HepG2 (cell line): Measurements from ENCODE around the gene S100A5. TPM values are rescaled to one million over a fixed set of nuclear protein-coding genes. Genes with fewer than 3 reads are reported as not detected.

Source experiments
- ATAC-seq: fragments of 200-7000 bp; cut with Tn5 transposase; 3 replicates; pipeline ENCODE4 v1.9.1; 2020; ENCODE audit warnings: mild to moderate bottlenecking, moderate library complexity
- BruUV-seq: library from RNA; stranded (reverse); fragments of 400-500 nt; replicated peaks from 2 replicates; lab custom pipeline; 2021; lab: Mats Ljungman, UMichigan
- CTCF ChIA-PET: fragments of 300-600 bp; formaldehyde crosslinking; extraction: SDS; loops from one replicate; lab custom pipeline; 2021; ENCODE audit warnings: low total read pairs, inconsistent platforms, low intra/inter-chr PET ratio; lab: Yijun Ruan, JAX
- POLR2A ChIA-PET: fragments of 350-600 bp; sonication (Branson Sonifier 250); formaldehyde crosslinking; loops from one replicate; lab custom pipeline; 2020; ENCODE audit warnings: antibody characterized with exemption, inconsistent platforms; lab: Yijun Ruan, JAX
- DNase-seq: peaks from one replicate; pipeline ENCODE4 v3.0.0-alpha.2; 2015; ENCODE audit warnings: low spot score
- FAIRE-seq: peaks from 3 replicates; lab custom pipeline; 2011; peaks lifted over from hg19 to GRCh38; lab: Jason Lieb, UNC
- H2AFZ ChIP-seq: one replicate; pipeline ENCODE4 v1.6.1; 2011; ENCODE audit warnings: low read length, inconsistent platforms
- H3K27ac ChIP-seq: fragments of 300-600 bp; 3 replicates; pipeline ENCODE4 v1.8.0; 2011; ENCODE audit warnings: mixed run types, mild to moderate bottlenecking, mixed read lengths, low read length, inconsistent platforms; ENCODE audit not compliant: insufficient read depth; ENCODE audit errors: extremely low read length
- H3K27me3 ChIP-seq, 2 experiments: fragments of 200-600 bp in 1 of 2; 2 replicates in 1 of 2; 3 replicates in 1 of 2; pipeline versions ENCODE4 v1.6.0 to v1.8.0; 2011; ENCODE audit warnings: low read length in 2 of 2, mild to moderate bottlenecking in 2 of 2, moderate library complexity in 2 of 2, inconsistent platforms in 1 of 2; ENCODE audit not compliant: insufficient read depth in 2 of 2, control insufficient read depth in 1 of 2
- H3K36me3 ChIP-seq, 2 experiments: fragments of 200-600 bp in 1 of 2; replicated peaks in 1 of 2; 2 replicates in 1 of 2; 3 replicates in 1 of 2; pipeline versions ENCODE4 v1.5.1 to v1.8.0; 2011; ENCODE audit warnings: low read length in 2 of 2, inconsistent platforms in 1 of 2; ENCODE audit not compliant: insufficient read depth in 2 of 2, control insufficient read depth in 1 of 2
- H3K4me1 ChIP-seq: 2 replicates; pipeline ENCODE4 v1.5.1; 2012; ENCODE audit warnings: low read length, inconsistent platforms; ENCODE audit not compliant: insufficient read depth
- H3K4me2 ChIP-seq: 2 replicates; pipeline ENCODE4 v1.6.0; 2011; ENCODE audit warnings: low read depth, low read length, inconsistent platforms
- H3K4me3 ChIP-seq, 3 experiments: fragments of 200-600 bp in 1 of 3; sonication (generic), shearing (Covaris generic) in 1 of 3; replicated peaks in 1 of 3; 2 replicates each; pipeline ENCODE4 v1.5.1; 2011 to 2016; ENCODE audit warnings: low read length in 3 of 3, inconsistent platforms in 2 of 3, low read depth in 2 of 3, mild to moderate bottlenecking in 2 of 3, control low read depth in 1 of 3, mixed read lengths in 1 of 3; ENCODE audit not compliant: insufficient read depth in 1 of 3
- H3K79me2 ChIP-seq: one replicate; pipeline ENCODE4 v1.6.1; 2011; ENCODE audit warnings: low read length, inconsistent platforms; ENCODE audit not compliant: insufficient read depth
- H3K9ac ChIP-seq: 2 replicates; pipeline ENCODE4 v1.6.0; 2011; ENCODE audit warnings: mild to moderate bottlenecking, low read depth, low read length, inconsistent platforms; ENCODE audit not compliant: insufficient read depth
- H3K9me3 ChIP-seq: 2 replicates; pipeline ENCODE4 v1.5.1; 2012; ENCODE audit warnings: mild to moderate bottlenecking, low read length
- H4K20me1 ChIP-seq: 2 replicates; pipeline ENCODE4 v1.6.0; 2011; ENCODE audit warnings: inconsistent platforms, mild to moderate bottlenecking, low read length, moderate library complexity; ENCODE audit not compliant: insufficient read depth
- CHD2 ChIP-seq: IDR thresholded peaks from 2 replicates; pipeline ENCODE4 v1.6.1; 2011; ENCODE audit warnings: low read depth, low read length, improper control_type of control experiment
- ETV5 ChIP-seq: IDR thresholded peaks from 2 replicates; pipeline ENCODE4 v1.6.1; 2018; ENCODE audit warnings: missing biosample characterization, missing genetic modification reagents, inconsistent platforms, borderline replicate concordance
- GTF2F1 ChIP-seq: fragments of 150-350 bp; IDR thresholded peaks from 2 replicates; pipeline ENCODE4 v1.6.1; 2014; ENCODE audit warnings: low read length
- HMGA1 ChIP-seq: sonication (generic); formaldehyde crosslinking; conservative IDR thresholded peaks from 2 replicates; pipeline ENCODE4 v1.4.0; 2020; ENCODE audit warnings: missing genetic modification reagents
- ZFP62 ChIP-seq: sonication (generic); formaldehyde crosslinking; IDR thresholded peaks from 2 replicates; pipeline ENCODE4 v1.4.0; 2020; ENCODE audit warnings: missing genetic modification reagents
- ZNF260 ChIP-seq: sonication (generic); formaldehyde crosslinking; IDR thresholded peaks from 2 replicates; pipeline ENCODE4 v1.4.0; 2020; ENCODE audit warnings: missing genetic modification reagents, low read depth, mild to moderate bottlenecking, borderline replicate concordance
- WGBS: methylation state at CpG from one replicate; pipeline ENCODE4 v1.1.6; 2017; ENCODE audit warnings: low lambda C conversion rate; 5-methylcytosine and 5-hydroxymethylcytosine counted together
- in situ Hi-C: cut with HindIII; loops from 2 replicates; pipeline ENCODE4 v1.10.0; 2017; ENCODE audit warnings: low pct_unique_long_range_greater_than_20kb; ENCODE audit not compliant: extremely low pct_ligation_motif_present
- intact Hi-C: fragments of 100-400 bp; cut with micrococcal nuclease; formaldehyde crosslinking; loops from one replicate; pipeline ENCODE4 v1.10.0; 2022; ENCODE audit not compliant: unreplicated experiment
- polyA plus RNA-seq, 8 experiments: library from polyadenylated mRNA; depleted of rRNA in 3 of 8; stranded (reverse) in 7 of 8; unstranded in 1 of 8; fragments of >200 nt; fragmentation: Illumina TruSeq in 4 of 8; extraction: Trizol in 4 of 8; gene quantifications; 2 replicates each; pipeline versions ENCODE4 v1.2.1 to v1.2.3, GENCODE V29; 2011 to 2016; ENCODE audit warnings: low read depth in 4 of 8, missing spikeins in 1 of 8, mixed read lengths in 1 of 8; ENCODE audit not compliant: insufficient read depth in 1 of 8
- total RNA-seq, 5 experiments: library from RNA; depleted of rRNA; stranded (reverse); fragments of >200 nt; fragmentation: Illumina TruSeq; extraction: Trizol; gene quantifications; 2 replicates each; pipeline ENCODE4 v1.2.3, GENCODE V29; 2016; ENCODE audit warnings: low read depth in 1 of 5
- TF ChIP-seq, protein P1 (sequence below), 2 experiments: fragments of 450-650 bp in 1 of 2; sonication (generic) in 1 of 2; formaldehyde crosslinking in 1 of 2; IDR thresholded peaks; 2 replicates each; pipeline versions ENCODE4 v1.6.1 to v1.8.0; 2016 to 2022; ENCODE audit warnings: antibody characterized with exemption in 1 of 2, mild to moderate bottlenecking in 1 of 2, missing genetic modification reagents in 1 of 2
- TF ChIP-seq, protein P2 (sequence below): sonication (generic); formaldehyde crosslinking; IDR thresholded peaks from 2 replicates; pipeline ENCODE4 v1.5.0; 2020; ENCODE audit warnings: mild to moderate bottlenecking, low read depth, missing genetic modification reagents, borderline replicate concordance
- TF ChIP-seq, protein P3 (sequence below): IDR thresholded peaks from 2 replicates; pipeline ENCODE4 v1.4.0; 2020; ENCODE audit warnings: mild to moderate bottlenecking, missing genetic modification reagents

Gene S100A5
- total and polyA plus RNA-seq, 2 of the 13 experiments (the other 11 are each of a cell fraction or from before 2014, with no cell fraction given): not detected

DNA sequence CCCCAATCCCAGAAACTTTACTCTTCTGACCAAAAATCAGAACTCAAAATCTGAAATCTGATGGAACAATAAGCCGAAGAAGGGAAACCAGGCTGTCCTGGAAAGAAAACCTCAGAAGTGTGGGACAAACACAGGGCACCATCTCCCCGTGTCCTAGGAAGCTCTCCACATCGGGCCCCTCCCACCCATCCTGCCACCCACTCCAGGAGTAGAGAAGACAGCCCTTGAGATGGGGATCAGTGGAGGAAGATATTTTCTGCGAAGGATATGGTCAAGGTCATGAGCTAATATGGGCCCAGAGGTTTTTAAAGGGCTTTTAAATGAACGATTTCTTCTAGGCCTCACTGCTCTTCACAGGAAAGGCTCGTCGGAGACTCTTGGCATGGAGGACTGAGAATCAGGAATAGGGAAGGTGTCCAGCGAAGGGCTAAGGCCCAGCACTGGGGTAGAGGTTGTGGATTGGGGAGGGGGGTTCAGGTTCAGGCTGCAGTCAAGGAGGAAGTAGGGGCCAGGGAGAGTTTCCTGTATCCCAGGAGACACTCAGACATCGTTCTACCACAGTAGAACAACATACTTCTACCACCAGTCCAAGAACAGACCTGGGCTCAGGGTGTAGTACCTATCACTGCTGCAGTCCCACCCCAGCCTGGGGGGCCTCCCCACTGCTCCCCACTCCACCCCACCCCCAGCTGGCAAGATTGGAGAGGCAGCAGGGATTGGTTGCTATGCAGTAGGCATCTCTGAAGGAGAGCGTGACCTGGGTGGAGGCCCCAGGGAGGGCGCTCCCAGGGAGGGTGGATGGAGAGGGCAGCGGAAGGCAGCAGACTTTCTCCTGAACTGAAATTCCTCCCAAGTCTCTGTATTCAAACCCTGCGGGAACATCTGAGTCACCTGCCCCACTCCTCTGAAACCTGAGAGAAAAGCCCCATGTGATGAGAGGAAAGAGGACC, 1.2 kb upstream of the S100A5 start:
- DNase-seq: no peak
- H3K4me2 ChIP-seq: no peak overlapping the region
- no peak overlapping the region for H2AFZ ChIP-seq
- H3K36me3 ChIP-seq: no peaks in the 10 kb centered on the region
- CTCF ChIA-PET: no interaction called here
- H3K4me1 ChIP-seq: peaks cover 92% of the 10 kb centered on the region
- no peak overlapping the region for H3K9ac ChIP-seq
- intact Hi-C loops (no loop called here), in situ Hi-C loops (no loop called here)
- no peaks in the 10 kb centered on the region for H3K79me2 ChIP-seq
- POLR2A ChIA-PET: no interaction called here
- H3K4me3 ChIP-seq: no peak overlapping the region
- no peak overlapping the region for H3K27ac ChIP-seq
- H3K27me3 ChIP-seq: peaks cover 0 to 10% of the 10 kb centered on the region in 2 experiments; a peak in 2 of 5 replicates
- WGBS: 45% methylated on average over 13 of the region's 13 CpGs
- no peak for ATAC-seq
- BruUV-seq: no TSS peak
- H4K20me1 ChIP-seq: no peaks in the 10 kb centered on the region
- TF ChIP-seq, protein P1, sequence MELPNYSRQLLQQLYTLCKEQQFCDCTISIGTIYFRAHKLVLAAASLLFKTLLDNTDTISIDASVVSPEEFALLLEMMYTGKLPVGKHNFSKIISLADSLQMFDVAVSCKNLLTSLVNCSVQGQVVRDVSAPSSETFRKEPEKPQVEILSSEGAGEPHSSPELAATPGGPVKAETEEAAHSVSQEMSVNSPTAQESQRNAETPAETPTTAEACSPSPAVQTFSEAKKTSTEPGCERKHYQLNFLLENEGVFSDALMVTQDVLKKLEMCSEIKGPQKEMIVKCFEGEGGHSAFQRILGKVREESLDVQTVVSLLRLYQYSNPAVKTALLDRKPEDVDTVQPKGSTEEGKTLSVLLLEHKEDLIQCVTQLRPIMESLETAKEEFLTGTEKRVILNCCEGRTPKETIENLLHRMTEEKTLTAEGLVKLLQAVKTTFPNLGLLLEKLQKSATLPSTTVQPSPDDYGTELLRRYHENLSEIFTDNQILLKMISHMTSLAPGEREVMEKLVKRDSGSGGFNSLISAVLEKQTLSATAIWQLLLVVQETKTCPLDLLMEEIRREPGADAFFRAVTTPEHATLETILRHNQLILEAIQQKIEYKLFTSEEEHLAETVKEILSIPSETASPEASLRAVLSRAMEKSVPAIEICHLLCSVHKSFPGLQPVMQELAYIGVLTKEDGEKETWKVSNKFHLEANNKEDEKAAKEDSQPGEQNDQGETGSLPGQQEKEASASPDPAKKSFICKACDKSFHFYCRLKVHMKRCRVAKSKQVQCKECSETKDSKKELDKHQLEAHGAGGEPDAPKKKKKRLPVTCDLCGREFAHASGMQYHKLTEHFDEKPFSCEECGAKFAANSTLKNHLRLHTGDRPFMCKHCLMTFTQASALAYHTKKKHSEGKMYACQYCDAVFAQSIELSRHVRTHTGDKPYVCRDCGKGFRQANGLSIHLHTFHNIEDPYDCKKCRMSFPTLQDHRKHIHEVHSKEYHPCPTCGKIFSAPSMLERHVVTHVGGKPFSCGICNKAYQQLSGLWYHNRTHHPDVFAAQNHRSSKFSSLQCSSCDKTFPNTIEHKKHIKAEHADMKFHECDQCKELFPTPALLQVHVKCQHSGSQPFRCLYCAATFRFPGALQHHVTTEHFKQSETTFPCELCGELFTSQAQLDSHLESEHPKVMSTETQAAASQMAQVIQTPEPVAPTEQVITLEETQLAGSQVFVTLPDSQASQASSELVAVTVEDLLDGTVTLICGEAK (IDR thresholded peaks at IDR 0.05): no peak
- TF ChIP-seq, protein P1 (CRISPR knock-in tag; IDR thresholded peaks at IDR 0.05): no peak
- TF ChIP-seq HMGA1 (CRISPR knock-in tag) (no peak), ZNF260 (no peak), GTF2F1 (no peak), ZFP62 (CRISPR knock-in tag) (no peak), CHD2 (no peak), ETV5 (CRISPR knock-in tag) (no peak)
- TF ChIP-seq, protein P2, sequence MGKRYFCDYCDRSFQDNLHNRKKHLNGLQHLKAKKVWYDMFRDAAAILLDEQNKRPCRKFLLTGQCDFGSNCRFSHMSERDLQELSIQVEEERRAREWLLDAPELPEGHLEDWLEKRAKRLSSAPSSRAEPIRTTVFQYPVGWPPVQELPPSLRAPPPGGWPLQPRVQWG (CRISPR knock-in tag): no peak
- TF ChIP-seq, protein P3, sequence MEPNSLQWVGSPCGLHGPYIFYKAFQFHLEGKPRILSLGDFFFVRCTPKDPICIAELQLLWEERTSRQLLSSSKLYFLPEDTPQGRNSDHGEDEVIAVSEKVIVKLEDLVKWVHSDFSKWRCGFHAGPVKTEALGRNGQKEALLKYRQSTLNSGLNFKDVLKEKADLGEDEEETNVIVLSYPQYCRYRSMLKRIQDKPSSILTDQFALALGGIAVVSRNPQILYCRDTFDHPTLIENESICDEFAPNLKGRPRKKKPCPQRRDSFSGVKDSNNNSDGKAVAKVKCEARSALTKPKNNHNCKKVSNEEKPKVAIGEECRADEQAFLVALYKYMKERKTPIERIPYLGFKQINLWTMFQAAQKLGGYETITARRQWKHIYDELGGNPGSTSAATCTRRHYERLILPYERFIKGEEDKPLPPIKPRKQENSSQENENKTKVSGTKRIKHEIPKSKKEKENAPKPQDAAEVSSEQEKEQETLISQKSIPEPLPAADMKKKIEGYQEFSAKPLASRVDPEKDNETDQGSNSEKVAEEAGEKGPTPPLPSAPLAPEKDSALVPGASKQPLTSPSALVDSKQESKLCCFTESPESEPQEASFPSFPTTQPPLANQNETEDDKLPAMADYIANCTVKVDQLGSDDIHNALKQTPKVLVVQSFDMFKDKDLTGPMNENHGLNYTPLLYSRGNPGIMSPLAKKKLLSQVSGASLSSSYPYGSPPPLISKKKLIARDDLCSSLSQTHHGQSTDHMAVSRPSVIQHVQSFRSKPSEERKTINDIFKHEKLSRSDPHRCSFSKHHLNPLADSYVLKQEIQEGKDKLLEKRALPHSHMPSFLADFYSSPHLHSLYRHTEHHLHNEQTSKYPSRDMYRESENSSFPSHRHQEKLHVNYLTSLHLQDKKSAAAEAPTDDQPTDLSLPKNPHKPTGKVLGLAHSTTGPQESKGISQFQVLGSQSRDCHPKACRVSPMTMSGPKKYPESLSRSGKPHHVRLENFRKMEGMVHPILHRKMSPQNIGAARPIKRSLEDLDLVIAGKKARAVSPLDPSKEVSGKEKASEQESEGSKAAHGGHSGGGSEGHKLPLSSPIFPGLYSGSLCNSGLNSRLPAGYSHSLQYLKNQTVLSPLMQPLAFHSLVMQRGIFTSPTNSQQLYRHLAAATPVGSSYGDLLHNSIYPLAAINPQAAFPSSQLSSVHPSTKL (CRISPR knock-in tag): no peak
- no peak for FAIRE-seq
- H3K9me3 ChIP-seq: no peaks in the 10 kb centered on the region
